Myocyte (in vitro differentiated cells): ENCODE data around the gene AHCYL2. TPM values are rescaled to one million over a fixed set of nuclear protein-coding genes. Genes with fewer than 3 reads are reported as not detected.

Source experiments
- DNase-seq: peaks from one replicate; pipeline ENCODE4 v3.0.0-alpha.2; 2012; ENCODE audit warnings: low read depth
- polyA plus RNA-seq: library from polyadenylated mRNA; unstranded; fragments of >200 nt; gene quantifications from one replicate; pipeline ENCODE4 v1.2.1, GENCODE V29; 2012; ENCODE audit warnings: missing spikeins
- total RNA-seq: library from RNA; depleted of rRNA; stranded (reverse); fragments of >200 nt; gene quantifications from 2 replicates; pipeline ENCODE4 v1.2.3, GENCODE V29; 2014

The AHCYL2 gene
- 20.4 and 31.6 TPM in 2 replicates for total RNA-seq
- polyA plus RNA-seq: 13.2 TPM

- DNase-seq: peak; percentile 100
These were observed at the start of gene AHCYL2 for GRCh38 chr7:129224251-129225205. TSS of gene AHCYL2 (plus strand) at chr7:129225030.

DNA sequence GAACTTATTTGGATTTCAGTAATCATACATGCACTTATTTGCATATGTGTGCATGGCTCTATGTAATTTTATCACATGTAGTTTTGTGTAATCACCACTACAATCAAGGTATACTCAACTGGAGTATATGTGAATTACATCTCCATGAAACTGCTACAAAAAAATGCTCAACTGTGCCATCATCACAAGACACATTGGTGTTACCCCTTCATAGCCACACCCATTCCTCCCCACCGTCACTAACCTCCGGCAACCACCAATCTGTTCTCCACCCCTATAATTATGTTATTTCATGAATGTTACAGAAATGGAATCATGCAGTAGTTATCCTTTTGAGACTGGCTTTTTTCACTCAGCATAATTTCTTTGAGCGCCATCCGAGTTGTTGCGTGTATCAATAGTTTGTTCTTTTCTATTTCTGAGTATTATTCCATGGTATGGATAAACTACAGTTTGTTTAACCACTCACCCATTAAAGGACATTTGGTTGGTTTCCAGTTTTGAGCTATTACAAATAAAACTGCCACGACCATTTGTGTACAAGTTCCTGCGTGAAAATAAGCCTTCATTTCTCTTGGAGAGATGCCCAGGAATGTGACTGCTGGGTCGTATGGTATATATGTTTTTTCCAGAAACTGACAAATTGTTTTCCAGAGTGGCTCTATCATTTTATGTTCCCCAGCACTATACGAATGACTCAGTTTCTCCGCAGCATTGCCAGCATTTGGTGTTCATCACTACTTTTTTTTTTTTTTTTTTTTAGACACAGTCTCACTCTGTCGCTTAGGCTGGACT, 47.7 kb upstream of the AHCYL2 start:
- no peak for DNase-seq

GRCh38 chr7:129184981-129185670, 39.7 kb upstream of the AHCYL2 start:
- DNase-seq: peak; percentile 77

DNA sequence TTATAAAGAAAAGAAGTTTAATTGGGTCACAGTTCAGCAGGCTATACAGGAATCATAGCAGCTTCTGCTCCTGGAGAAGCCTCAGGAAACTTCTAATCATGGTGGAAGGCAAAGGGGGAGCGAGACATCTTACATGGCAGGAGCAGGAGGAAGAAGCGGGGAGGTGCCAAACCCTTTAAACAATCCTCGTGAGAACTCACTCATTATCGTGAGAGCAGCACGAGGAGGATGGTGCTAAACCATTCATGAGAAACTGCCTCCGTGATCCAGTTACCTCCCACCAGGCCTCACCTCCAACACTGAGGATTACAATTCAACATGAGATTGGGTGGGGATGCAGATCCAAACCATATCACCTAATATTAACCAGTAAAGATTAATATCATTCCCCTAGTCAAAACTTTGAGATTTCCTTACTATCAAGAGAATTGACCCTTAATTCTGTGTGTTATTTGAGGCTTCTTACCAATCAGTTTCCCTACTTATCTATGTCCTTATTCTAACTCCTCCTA, 38.0 kb upstream of the AHCYL2 start:
- DNase-seq: no peak

GRCh38 chr7:129187681-129188371, 37.0 kb upstream of the AHCYL2 start:
- no peak for DNase-seq

DNA sequence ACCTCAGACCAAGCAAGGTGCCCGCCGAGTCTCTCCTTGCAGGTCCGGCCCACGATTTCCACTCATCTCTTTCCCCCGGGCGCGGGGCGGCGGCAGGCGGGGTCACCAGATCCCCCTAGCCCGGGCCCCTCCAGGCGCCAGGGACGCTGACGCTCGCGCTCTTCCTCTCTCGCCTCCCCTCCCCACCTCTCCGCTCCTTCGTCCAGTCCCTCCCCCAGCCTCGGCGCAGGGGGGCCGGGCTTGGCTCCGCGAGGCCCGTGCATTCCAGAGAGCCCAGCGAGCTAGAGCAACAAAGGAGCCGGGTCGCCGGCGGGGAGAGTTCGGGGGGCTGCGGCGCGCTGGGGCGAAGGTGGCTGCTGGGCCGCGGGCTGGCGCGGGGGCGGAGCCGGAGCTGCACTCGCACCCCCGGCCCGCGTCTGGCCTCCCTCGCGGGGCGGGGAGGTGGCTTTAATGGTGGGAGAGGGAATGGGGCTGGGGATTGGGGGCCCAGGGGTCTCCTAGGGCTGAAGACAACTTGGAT, 36.4 kb upstream of the AHCYL2 start, which contains the start of gene SMO:
TSS of gene SMO (plus strand) at position 262 of the 520 bp plus-strand sequence. CDS start 519 bp downstream, outside the sequence.
- DNase-seq: peak; percentile 33

DNA sequence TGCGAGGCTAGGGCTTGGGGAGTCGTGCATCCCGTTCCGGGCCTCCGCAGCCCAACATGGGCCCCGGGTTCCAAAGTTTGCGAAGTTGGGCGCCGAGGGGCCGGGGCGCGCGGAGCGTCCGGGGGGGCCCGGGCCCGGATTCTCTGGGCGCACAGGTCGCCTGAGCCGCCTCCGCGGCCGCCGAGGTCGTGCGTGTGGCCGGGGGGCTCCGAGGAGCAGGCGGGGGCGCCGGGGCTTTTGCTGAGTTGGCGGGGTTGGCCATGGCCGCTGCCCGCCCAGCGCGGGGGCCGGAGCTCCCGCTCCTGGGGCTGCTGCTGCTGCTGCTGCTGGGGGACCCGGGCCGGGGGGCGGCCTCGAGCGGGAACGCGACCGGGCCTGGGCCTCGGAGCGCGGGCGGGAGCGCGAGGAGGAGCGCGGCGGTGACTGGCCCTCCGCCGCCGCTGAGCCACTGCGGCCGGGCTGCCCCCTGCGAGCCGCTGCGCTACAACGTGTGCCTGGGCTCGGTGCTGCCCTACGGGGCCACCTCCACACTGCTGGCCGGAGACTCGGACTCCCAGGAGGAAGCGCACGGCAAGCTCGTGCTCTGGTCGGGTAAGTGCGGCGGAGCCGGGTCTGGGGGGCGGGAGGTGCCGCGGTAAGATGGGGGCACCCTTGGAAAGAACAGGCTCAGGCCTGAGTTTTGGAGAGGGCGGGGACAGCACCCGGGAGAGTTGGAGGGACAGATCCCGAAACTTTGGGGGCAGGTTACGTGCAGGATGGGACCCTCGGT, 35.8 kb upstream of the AHCYL2 start:
- peak; percentile 20 for DNase-seq

DNA sequence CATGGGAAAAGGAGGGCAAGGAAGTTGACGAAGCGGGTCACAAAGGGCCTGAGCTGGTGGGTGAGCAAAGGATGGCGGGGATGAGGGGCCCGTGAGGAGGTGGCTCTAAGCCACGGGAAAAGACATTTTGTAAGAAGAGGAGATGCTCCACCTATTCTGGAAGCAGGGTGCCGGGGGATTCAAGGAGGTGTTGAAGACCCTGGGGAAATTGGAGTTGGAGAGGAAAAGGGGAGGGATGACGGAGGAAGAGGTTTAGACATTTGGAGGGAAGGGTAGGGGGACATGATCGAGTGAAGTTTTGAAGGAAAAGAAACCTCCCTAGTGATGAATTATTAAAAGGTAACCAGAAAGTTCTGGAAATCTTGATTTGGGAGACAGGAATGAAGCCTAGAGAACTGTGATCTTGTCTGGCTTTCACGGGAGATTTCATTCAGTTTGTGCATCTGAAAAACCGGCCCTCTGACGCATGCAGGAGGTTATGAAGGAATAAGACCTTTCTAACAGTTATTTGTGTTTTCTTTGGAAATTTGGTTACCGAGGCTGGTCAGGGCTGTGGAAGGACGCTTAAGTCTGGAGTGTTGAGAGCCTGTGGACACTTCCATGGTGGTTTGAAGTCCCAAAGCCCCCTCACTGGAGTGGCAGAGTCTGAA, 35.0 kb upstream of the AHCYL2 start:
- no peak for DNase-seq

DNA sequence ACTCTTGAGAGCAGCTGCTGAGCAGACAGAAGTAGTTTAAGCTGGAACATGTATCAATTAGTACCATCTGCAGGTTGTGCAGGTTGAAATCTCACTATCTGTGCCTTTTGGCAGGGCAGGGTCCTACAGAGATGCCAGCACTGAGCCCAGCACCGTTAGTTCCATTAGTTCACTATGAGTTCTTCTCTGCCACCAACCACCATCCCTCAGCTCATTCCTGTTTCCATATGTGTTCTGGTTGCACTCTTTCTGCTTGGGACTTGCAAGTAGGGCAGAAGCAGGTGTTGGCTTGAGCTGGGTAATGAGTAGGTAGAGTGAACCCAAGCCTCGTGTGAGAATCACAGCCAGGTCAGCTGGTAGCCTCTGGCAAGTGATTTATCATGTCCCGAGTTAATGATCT, 33.6 kb upstream of the AHCYL2 start:
- no peak for DNase-seq

GRCh38 chr7:129193892-129194291, 30.9 kb upstream of the AHCYL2 start:
- DNase-seq: no peak

- no peak for DNase-seq
These were observed 27.1 kb upstream of the AHCYL2 start for GRCh38 chr7:129197771-129198170.

GRCh38 chr7:129199406-129199805, 25.4 kb upstream of the AHCYL2 start:
- DNase-seq: no peak

DNA sequence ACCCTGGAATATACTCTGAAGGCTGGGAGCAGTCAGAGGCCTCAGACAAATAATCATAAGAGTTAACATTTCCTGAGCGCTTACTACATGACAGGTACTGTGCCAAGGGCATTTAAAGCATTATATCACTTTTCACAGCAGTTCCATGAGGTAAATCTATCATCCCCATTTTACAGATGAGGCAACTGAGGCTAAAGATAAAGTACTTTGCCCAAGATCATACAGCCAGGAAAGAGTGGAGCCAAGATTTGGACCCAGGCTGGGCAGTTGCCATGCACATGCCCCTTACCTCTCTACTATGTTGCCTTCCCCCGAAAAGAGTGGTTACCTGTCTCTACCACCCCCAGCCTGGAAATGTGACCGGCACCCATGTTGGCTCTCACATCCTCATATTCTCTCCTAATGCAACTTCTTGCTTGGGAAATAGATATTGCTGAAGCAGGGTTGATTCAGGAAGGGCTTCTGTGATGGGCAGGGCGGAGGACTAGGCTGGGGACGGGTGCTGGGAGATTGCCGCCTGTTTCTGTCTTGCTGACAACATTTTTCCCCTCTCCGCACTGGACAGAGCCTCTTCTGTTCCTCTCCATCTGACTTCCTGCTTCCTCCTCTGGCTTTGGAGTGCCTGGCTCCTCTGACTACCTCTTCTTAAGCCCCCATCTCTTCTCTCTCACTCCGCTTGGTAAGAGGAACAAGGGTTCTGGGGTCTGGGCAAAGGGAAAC, 22.6 kb upstream of the AHCYL2 start:
- no peak for DNase-seq

- DNase-seq: no peak
These were observed 21.6 kb upstream of the AHCYL2 start for GRCh38 chr7:129203050-129203741.

DNA sequence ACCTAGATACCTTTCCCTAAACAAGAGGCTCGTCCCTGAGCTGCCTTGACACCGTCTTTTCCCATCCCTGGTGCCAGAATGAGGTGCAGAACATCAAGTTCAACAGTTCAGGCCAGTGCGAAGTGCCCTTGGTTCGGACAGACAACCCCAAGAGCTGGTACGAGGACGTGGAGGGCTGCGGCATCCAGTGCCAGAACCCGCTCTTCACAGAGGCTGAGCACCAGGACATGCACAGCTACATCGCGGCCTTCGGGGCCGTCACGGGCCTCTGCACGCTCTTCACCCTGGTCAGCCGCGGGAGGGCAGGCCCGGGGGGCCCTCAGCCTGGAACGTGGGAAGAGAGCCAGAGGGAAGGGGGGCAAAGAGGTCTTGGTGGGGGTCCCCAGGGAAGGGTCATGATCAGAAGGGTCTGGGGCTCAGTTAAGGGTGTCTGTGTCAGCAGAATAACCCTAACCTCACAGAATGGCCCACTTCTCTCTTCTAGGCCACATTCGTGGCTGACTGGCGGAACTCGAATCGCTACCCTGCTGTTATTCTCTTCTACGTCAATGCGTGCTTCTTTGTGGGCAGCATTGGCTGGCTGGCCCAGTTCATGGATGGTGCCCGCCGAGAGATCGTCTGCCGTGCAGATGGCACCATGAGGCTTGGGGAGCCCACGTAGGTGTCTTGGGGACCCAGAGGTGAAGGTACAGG, 19.6 kb upstream of the AHCYL2 start:
- DNase-seq: no peak

- no peak for DNase-seq
These were observed 18.6 kb upstream of the AHCYL2 start for GRCh38 chr7:129205987-129206785.
